Measurements from ENCODE around the gene RIMBP2.

The RIMBP2 gene

GRCh38 chr12:130571734-130572133 is 144.4 kb downstream of the RIMBP2 start:
- in situ Hi-C loops (cut with MboI; ENCODE audit: low sequenced_read_pairs, unreplicated experiment), result no loop called here
- no peak for TF ChIP-seq CTCF (IDR thresholded peaks at IDR 0.05; ENCODE audit: borderline replicate concordance, control extremely low read depth, extremely low read depth, insufficient read depth, missing control alignments)

GRCh38 chr12:130571089-130571488 is 145.0 kb downstream of the RIMBP2 start:
- no peak for TF ChIP-seq CTCF (IDR thresholded peaks at IDR 0.05; ENCODE audit: borderline replicate concordance, control extremely low read depth, extremely low read depth, insufficient read depth, missing control alignments)
- in situ Hi-C loops (cut with MboI; ENCODE audit: low sequenced_read_pairs, unreplicated experiment), result no loop called here
- DNase-seq (ENCODE audit: low spot score), result no peak

More at GRCh38 chr12:130571734-130572133, 144.4 kb downstream of the RIMBP2 start:
- DNase-seq (ENCODE audit: low spot score), result no peak

- no peak for TF ChIP-seq CTCF (IDR thresholded peaks at IDR 0.05; ENCODE audit: borderline replicate concordance, control extremely low read depth, extremely low read depth, insufficient read depth, missing control alignments)
- in situ Hi-C loops (cut with MboI; ENCODE audit: low sequenced_read_pairs, unreplicated experiment), result no loop called here
- DNase-seq (ENCODE audit: low spot score), result no peak
Observed at GRCh38 chr12:130569521-130569920, 146.6 kb downstream of the RIMBP2 start.

- in situ Hi-C loops (cut with MboI; ENCODE audit: low sequenced_read_pairs, unreplicated experiment), result no loop called here
Observed at GRCh38 chr12:130568501-130568900, 147.6 kb downstream of the RIMBP2 start.

GRCh38 chr12:130568041-130568440 is 148.1 kb downstream of the RIMBP2 start:
- DNase-seq (ENCODE audit: low spot score), result no peak
- no peak for TF ChIP-seq CTCF (IDR thresholded peaks at IDR 0.05; ENCODE audit: borderline replicate concordance, control extremely low read depth, extremely low read depth, insufficient read depth, missing control alignments)
- in situ Hi-C loops (cut with MboI; ENCODE audit: low sequenced_read_pairs, unreplicated experiment), result no loop called here

More at GRCh38 chr12:130568501-130568900, 147.6 kb downstream of the RIMBP2 start:
- TF ChIP-seq CTCF (IDR thresholded peaks at IDR 0.05; ENCODE audit: borderline replicate concordance, control extremely low read depth, extremely low read depth, insufficient read depth, missing control alignments), result no peak
- DNase-seq (ENCODE audit: low spot score), result no peak

GRCh38 chr12:130566446-130567155 is 149.5 kb downstream of the RIMBP2 start:
- in situ Hi-C loops (cut with MboI; ENCODE audit: low sequenced_read_pairs, unreplicated experiment), result no loop called here
- no peak for TF ChIP-seq CTCF (IDR thresholded peaks at IDR 0.05; ENCODE audit: borderline replicate concordance, control extremely low read depth, extremely low read depth, insufficient read depth, missing control alignments)
- no peak for DNase-seq (ENCODE audit: low spot score)
